ENCODE data around the gene PRMT5. TPM values are rescaled to one million over a fixed set of nuclear protein-coding genes. Genes with fewer than 3 reads are reported as not detected.
A peak's percentile ranks its signal among the peaks of the same experiment; 100 is the strongest.

PRMT5 gene
- total RNA-seq, 1 donor from 2014 or later, result 91.6 TPM

GRCh38 chr14:22887260-22887989 lies 41.8 kb downstream of the PRMT5 start:
- H3K9me3 ChIP-seq (ENCODE audit: insufficient read depth, low read depth, low read length), result no peaks in the 10 kb centered on the region
- H3K4me1 ChIP-seq (ENCODE audit: insufficient read depth, low read length), result peaks cover 21% of the 10 kb centered on the region
- peak overlapping the region; percentile 83 for H2AFZ ChIP-seq (ENCODE audit: low read depth, low read length)
- Mint-ChIP-seq H3K9me3 (ENCODE audit: unreplicated experiment) (no peaks in the 10 kb centered on the region), H3K36me3 (ENCODE audit: low read depth, unreplicated experiment) (no peaks in the 10 kb centered on the region), H3K4me3 (ENCODE audit: unreplicated experiment) (peak overlapping the region; percentile 90), H3K27ac (ENCODE audit: unreplicated experiment) (peak overlapping the region; percentile 64), H3K27me3 (ENCODE audit: low read depth, unreplicated experiment) (peaks cover 8% of the 10 kb centered on the region), H3K4me1 (ENCODE audit: low read depth, unreplicated experiment) (peaks cover 16% of the 10 kb centered on the region)
- no peak for FAIRE-seq
- H4K20me1 ChIP-seq (ENCODE audit: insufficient read depth, low read length), result no peaks in the 10 kb centered on the region
- TF ChIP-seq EZH2 (IDR thresholded peaks at IDR 0.05; ENCODE audit: insufficient read depth, low read length), result no peak
- no peak for TF ChIP-seq CTCF (IDR thresholded peaks at IDR 0.05; ENCODE audit: insufficient read depth, low read depth, low read length)
- peak overlapping the region; percentile 59 for H3K4me3 ChIP-seq (ENCODE audit: insufficient read depth, low read depth, low read length)
- H3K27ac ChIP-seq (ENCODE audit: low read depth, low read length), result peak overlapping the region; percentile 20
- peak; percentile 67 for DNase-seq (ENCODE audit: low read depth)
- no peaks in the 10 kb centered on the region for H3K36me3 ChIP-seq (ENCODE audit: insufficient read depth, low read length)
- H3K79me2 ChIP-seq (ENCODE audit: insufficient read depth, low read length), result no peaks in the 10 kb centered on the region
- peak overlapping the region; percentile 84 for H3K4me2 ChIP-seq (ENCODE audit: low read length)
- H3K9ac ChIP-seq (ENCODE audit: low read length), result peak overlapping the region; percentile 74
- no peaks in the 10 kb centered on the region for H3K27me3 ChIP-seq (ENCODE audit: insufficient read depth, low read length)

GRCh38 chr14:22886500-22887259 lies 42.5 kb downstream of the PRMT5 start:
- Histone ChIP-seq H3K9me3 (ENCODE audit: insufficient read depth, low read depth, low read length) (no peaks in the 10 kb centered on the region), H3K4me3 (ENCODE audit: insufficient read depth, low read depth, low read length) (peak overlapping the region; percentile 59), H2AFZ (ENCODE audit: low read depth, low read length) (peak overlapping the region; percentile 85), H3K27me3 (ENCODE audit: insufficient read depth, low read length) (no peaks in the 10 kb centered on the region), H3K27ac (ENCODE audit: low read depth, low read length) (peak overlapping the region; percentile 20), H4K20me1 (ENCODE audit: insufficient read depth, low read length) (no peaks in the 10 kb centered on the region), H3K4me1 (ENCODE audit: insufficient read depth, low read length) (peaks cover 22% of the 10 kb centered on the region), H3K9ac (ENCODE audit: low read length) (peak overlapping the region; percentile 74), H3K79me2 (ENCODE audit: insufficient read depth, low read length) (no peaks in the 10 kb centered on the region), H3K36me3 (ENCODE audit: insufficient read depth, low read length) (no peaks in the 10 kb centered on the region), H3K4me2 (ENCODE audit: low read length) (peak overlapping the region; percentile 84)
- Mint-ChIP-seq H3K27ac (ENCODE audit: unreplicated experiment) (peak overlapping the region; percentile 64), H3K4me3 (ENCODE audit: unreplicated experiment) (peak overlapping the region; percentile 90), H3K9me3 (ENCODE audit: unreplicated experiment) (no peaks in the 10 kb centered on the region), H3K4me1 (ENCODE audit: low read depth, unreplicated experiment) (peaks cover 21% of the 10 kb centered on the region), H3K36me3 (ENCODE audit: low read depth, unreplicated experiment) (no peaks in the 10 kb centered on the region), H3K27me3 (ENCODE audit: low read depth, unreplicated experiment) (peaks cover 5% of the 10 kb centered on the region)
- DNase-seq (ENCODE audit: low read depth) (peak; percentile 31), FAIRE-seq (no peak)
- no peak for TF ChIP-seq EZH2 (IDR thresholded peaks at IDR 0.05; ENCODE audit: insufficient read depth, low read length)
- no peak for TF ChIP-seq CTCF (IDR thresholded peaks at IDR 0.05; ENCODE audit: insufficient read depth, low read depth, low read length)
